ENCODE results near the gene PDLIM3.
"Not testable (repeated sequence)": the region's sequence is repeated elsewhere in the genome, so short reads cannot be mapped to it uniquely, and the experiment has no call there.

- TF ChIP-seq, protein P1, sequence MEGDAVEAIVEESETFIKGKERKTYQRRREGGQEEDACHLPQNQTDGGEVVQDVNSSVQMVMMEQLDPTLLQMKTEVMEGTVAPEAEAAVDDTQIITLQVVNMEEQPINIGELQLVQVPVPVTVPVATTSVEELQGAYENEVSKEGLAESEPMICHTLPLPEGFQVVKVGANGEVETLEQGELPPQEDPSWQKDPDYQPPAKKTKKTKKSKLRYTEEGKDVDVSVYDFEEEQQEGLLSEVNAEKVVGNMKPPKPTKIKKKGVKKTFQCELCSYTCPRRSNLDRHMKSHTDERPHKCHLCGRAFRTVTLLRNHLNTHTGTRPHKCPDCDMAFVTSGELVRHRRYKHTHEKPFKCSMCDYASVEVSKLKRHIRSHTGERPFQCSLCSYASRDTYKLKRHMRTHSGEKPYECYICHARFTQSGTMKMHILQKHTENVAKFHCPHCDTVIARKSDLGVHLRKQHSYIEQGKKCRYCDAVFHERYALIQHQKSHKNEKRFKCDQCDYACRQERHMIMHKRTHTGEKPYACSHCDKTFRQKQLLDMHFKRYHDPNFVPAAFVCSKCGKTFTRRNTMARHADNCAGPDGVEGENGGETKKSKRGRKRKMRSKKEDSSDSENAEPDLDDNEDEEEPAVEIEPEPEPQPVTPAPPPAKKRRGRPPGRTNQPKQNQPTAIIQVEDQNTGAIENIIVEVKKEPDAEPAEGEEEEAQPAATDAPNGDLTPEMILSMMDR (IDR thresholded peaks at IDR 0.05; ENCODE audit: insufficient read depth, low read length, poor library complexity, severe bottlenecking): not testable (repeated sequence)
- TF ChIP-seq EZH2phosphoT487 (conservative IDR thresholded peaks at IDR 0.05; ENCODE audit: low read length): not testable (repeated sequence)
Observed at GRCh38 chr4:185511243-185511642, 24.1 kb downstream of the PDLIM3 start.
